Purkinje cell (primary cell): ENCODE results near the gene PPP4R3C. TPM values are rescaled to one million over a fixed set of nuclear protein-coding genes. Genes with fewer than 3 reads are reported as not detected.

Experiments used
- polyA plus RNA-seq: library from polyadenylated mRNA; unstranded; fragments of >200 nt; fragmentation: Nextera tagmentation; gene quantifications from 2 replicates; pipeline ENCODE4 v1.2.1, GENCODE V29; 2014

The PPP4R3C gene
- polyA plus RNA-seq: not detected in 2 replicates

DNA sequence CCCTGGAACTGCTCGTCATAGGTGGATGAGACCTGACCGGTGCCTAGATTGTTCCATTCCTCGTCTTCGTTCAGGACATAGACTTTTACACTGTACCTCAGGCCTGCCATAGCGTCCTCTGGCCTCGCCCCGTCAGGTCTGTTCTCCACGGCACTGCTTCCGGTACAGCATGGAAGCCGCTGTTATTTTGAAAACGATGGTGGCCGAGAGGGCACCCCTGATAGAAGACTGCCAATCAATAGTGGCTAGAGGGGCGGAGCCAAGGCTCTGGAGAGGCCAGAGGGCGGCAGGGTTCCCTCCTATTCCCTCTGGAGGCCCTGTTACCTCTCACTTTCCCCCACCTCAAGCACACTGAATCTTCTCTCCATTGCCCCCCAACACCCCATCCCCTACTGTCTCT lies at the start of gene PPP4R3C:
Gene PPP4R3C, minus strand, starts transcription at position 155 of the 400 bp plus-strand sequence. Its CDS starts 45 bp downstream, at position 110.

Other genes with a start within 250 kb of the PPP4R3C start
- not detected in 2 replicates for gene DCAF8L2, start 127.0 kb upstream of the PPP4R3C start, polyA plus RNA-seq